Activated B cell treated with CpG ODN at 0.5 μM for 24 hours (primary cell): ENCODE results near the gene CALD1. TPM values are rescaled to one million over a fixed set of nuclear protein-coding genes. Genes with fewer than 3 reads are reported as not detected.

Source experiments
- ATAC-seq: fragments of 200-7000 bp; cut with Tn5 transposase; one replicate; pipeline ENCODE4 v1.10.0; 2021; ENCODE audit warnings: low read depth, mild to moderate bottlenecking, moderate library complexity
- CTCF ChIA-PET: fragments of 350-600 bp; sonication (Branson Sonifier 250); formaldehyde crosslinking; loops from one replicate; lab custom pipeline; 2021; ENCODE audit warnings: antibody characterized with exemption; lab: Charles Lee
- POLR2A ChIA-PET: fragments of 350-600 bp; sonication (Branson Sonifier 250); formaldehyde crosslinking; loops from one replicate; lab custom pipeline; 2021; ENCODE audit warnings: antibody characterized with exemption; lab: Charles Lee
- DNase-seq: peaks from one replicate; pipeline ENCODE4 v3.0.0; 2022
- H3K27ac Mint-ChIP-seq: one replicate; pipeline ENCODE4 v1.8.0; 2020; ENCODE audit warnings: mixed read lengths
- H3K27me3 Mint-ChIP-seq: one replicate; pipeline ENCODE4 v1.8.0; 2021; ENCODE audit warnings: mixed read lengths
- H3K36me3 Mint-ChIP-seq: one replicate; pipeline ENCODE4 v1.8.0; 2021; ENCODE audit warnings: low read depth, mixed read lengths
- H3K4me1 Mint-ChIP-seq: one replicate; pipeline ENCODE4 v1.8.0; 2021; ENCODE audit warnings: mixed read lengths
- H3K4me3 Mint-ChIP-seq: one replicate; pipeline ENCODE4 v1.8.0; 2020; ENCODE audit warnings: mild to moderate bottlenecking, mixed read lengths
- H3K9me3 Mint-ChIP-seq: one replicate; pipeline ENCODE4 v1.8.0; 2020; ENCODE audit warnings: mixed read lengths
- intact Hi-C: fragments of 100-400 bp; cut with micrococcal nuclease; formaldehyde crosslinking; loops from one replicate; pipeline ENCODE4 v1.15.1; 2024
- total RNA-seq: library from RNA; stranded (reverse); gene quantifications from 2 replicates; pipeline ENCODE4 v1.2.3, GENCODE V29; 2022
- TF ChIP-seq, protein P1 (sequence below): fragments of 200-600 bp; IDR thresholded peaks from one replicate; pipeline ENCODE4 v1.8.0; 2022; ENCODE audit warnings: antibody characterized with exemption, mild to moderate bottlenecking

Gene CALD1
- total RNA-seq, 1 donor from 2014 or later, result 0.33 TPM

DNA sequence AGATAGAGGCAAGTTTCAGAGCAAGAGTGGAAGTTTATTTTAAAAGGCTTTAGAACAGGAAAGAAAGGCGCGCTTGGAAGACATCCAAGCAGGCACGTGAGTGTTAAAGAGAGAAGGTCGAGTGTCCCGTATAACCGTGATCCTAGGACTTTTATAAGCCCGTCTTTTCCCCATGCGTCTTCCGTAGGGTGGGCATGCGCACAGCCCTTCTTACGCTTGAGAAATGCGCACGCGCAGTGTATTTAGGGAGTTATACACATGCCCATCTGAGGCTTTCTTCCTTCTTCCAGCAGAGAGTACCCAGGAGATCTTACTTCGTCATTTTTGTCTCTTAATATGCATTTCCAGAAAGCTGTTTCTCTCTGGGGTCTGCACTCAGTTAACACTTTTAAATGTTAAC lies 52.4 kb downstream of the CALD1 start:
- Mint-ChIP-seq H3K27ac (no peak overlapping the region), H3K36me3 (no peaks in the 10 kb centered on the region), H3K27me3 (peaks cover 2% of the 10 kb centered on the region), H3K4me3 (no peak overlapping the region), H3K9me3 (no peaks in the 10 kb centered on the region), H3K4me1 (no peaks in the 10 kb centered on the region)
- TF ChIP-seq, protein P1, sequence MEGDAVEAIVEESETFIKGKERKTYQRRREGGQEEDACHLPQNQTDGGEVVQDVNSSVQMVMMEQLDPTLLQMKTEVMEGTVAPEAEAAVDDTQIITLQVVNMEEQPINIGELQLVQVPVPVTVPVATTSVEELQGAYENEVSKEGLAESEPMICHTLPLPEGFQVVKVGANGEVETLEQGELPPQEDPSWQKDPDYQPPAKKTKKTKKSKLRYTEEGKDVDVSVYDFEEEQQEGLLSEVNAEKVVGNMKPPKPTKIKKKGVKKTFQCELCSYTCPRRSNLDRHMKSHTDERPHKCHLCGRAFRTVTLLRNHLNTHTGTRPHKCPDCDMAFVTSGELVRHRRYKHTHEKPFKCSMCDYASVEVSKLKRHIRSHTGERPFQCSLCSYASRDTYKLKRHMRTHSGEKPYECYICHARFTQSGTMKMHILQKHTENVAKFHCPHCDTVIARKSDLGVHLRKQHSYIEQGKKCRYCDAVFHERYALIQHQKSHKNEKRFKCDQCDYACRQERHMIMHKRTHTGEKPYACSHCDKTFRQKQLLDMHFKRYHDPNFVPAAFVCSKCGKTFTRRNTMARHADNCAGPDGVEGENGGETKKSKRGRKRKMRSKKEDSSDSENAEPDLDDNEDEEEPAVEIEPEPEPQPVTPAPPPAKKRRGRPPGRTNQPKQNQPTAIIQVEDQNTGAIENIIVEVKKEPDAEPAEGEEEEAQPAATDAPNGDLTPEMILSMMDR, result no peak
- intact Hi-C loops, result no loop called here
- POLR2A ChIA-PET, result no interaction called here
- no peak for DNase-seq
- no peak for ATAC-seq
- CTCF ChIA-PET, result no interaction called here

DNA sequence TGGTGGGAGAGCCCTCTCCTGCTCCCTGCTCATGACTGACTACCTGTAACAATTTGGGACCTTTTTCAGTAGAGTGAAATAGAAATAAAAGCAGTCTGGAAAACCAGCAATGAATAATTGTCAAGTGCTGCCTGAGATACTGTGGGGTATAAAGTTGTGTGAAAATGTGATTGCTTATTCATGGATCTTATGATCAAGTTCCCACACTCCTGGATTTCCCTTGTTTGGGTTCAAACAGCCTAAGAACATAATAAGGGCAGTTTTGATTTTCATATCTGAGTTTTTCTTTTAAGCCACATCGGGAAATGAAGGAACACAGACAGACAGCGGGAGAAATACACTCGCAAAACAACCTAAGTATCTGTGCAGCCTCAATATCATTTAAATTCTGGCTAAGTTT lies 52.9 kb downstream of the CALD1 start:
- DNase-seq, result no peak
- TF ChIP-seq, protein P1, result no peak
- no peaks in the 10 kb centered on the region for H3K4me1 Mint-ChIP-seq
- H3K27me3 Mint-ChIP-seq, result peaks cover 2% of the 10 kb centered on the region
- no peak for ATAC-seq
- intact Hi-C loops, result no loop called here
- no peaks in the 10 kb centered on the region for H3K9me3 Mint-ChIP-seq
- ChIA-PET POLR2A (no interaction called here), CTCF (no interaction called here)
- no peaks in the 10 kb centered on the region for H3K36me3 Mint-ChIP-seq
- no peak overlapping the region for H3K27ac Mint-ChIP-seq
- no peak overlapping the region for H3K4me3 Mint-ChIP-seq

- peaks cover 3% of the 10 kb centered on the region for H3K27me3 Mint-ChIP-seq
- ChIA-PET CTCF (no interaction called here), POLR2A (no interaction called here)
- H3K4me3 Mint-ChIP-seq, result no peak overlapping the region
- H3K27ac Mint-ChIP-seq, result no peak overlapping the region
- H3K4me1 Mint-ChIP-seq, result no peaks in the 10 kb centered on the region
- no peaks in the 10 kb centered on the region for H3K9me3 Mint-ChIP-seq
- no peaks in the 10 kb centered on the region for H3K36me3 Mint-ChIP-seq
- no peak for DNase-seq
- TF ChIP-seq, protein P1, result no peak
- ATAC-seq, result no peak
- intact Hi-C loops, result no loop called here
Observed at GRCh38 chr7:134834689-134835462, 55.4 kb downstream of the CALD1 start.

- POLR2A ChIA-PET, result no interaction called here
- no peak for ATAC-seq
Observed at GRCh38 chr7:134835463-134835823, 56.0 kb downstream of the CALD1 start.

GRCh38 chr7:134836447-134836846 lies 57.0 kb downstream of the CALD1 start:
- ATAC-seq (no peak), DNase-seq (no peak)
- POLR2A ChIA-PET, result no interaction called here
- no peaks in the 10 kb centered on the region for H3K36me3 Mint-ChIP-seq
- H3K4me1 Mint-ChIP-seq, result no peaks in the 10 kb centered on the region
- no peak overlapping the region for H3K27ac Mint-ChIP-seq
- H3K9me3 Mint-ChIP-seq, result no peaks in the 10 kb centered on the region
- no peak overlapping the region for H3K4me3 Mint-ChIP-seq
- CTCF ChIA-PET, result no interaction called here
- intact Hi-C loops, result no loop called here
- H3K27me3 Mint-ChIP-seq, result peaks cover 8% of the 10 kb centered on the region
- TF ChIP-seq, protein P1, result no peak

More at GRCh38 chr7:134835463-134835823, 56.0 kb downstream of the CALD1 start:
- no peak overlapping the region for H3K27ac Mint-ChIP-seq
- TF ChIP-seq, protein P1, result no peak
- peaks cover 7% of the 10 kb centered on the region for H3K27me3 Mint-ChIP-seq
- no peak for DNase-seq
- H3K36me3 Mint-ChIP-seq, result no peaks in the 10 kb centered on the region
- H3K9me3 Mint-ChIP-seq, result no peaks in the 10 kb centered on the region
- intact Hi-C loops, result no loop called here
- CTCF ChIA-PET, result no interaction called here
- no peak overlapping the region for H3K4me3 Mint-ChIP-seq
- H3K4me1 Mint-ChIP-seq, result no peaks in the 10 kb centered on the region
